BJ (cell line): ENCODE data around the gene RAPGEF5. TPM values are rescaled to one million over a fixed set of nuclear protein-coding genes. Genes with fewer than 3 reads are reported as not detected.

Experiments
- CTCF ChIA-PET: fragments of 350-600 bp; formaldehyde crosslinking; extraction: SDS; loops from one replicate; lab custom pipeline; 2021; ENCODE audit warnings: antibody characterized with exemption, inconsistent platforms; lab: Yijun Ruan, JAX
- POLR2A ChIA-PET: fragments of 300-600 bp; sonication (Branson Sonifier 250); formaldehyde crosslinking; extraction: SDS; loops from one replicate; lab custom pipeline; 2021; ENCODE audit warnings: antibody characterized with exemption; lab: Charles Lee
- DNase-seq: peaks from one replicate; pipeline ENCODE4 v3.0.0-alpha.2; 2011; ENCODE audit warnings: low read depth
- H3K27me3 ChIP-seq: 2 replicates; pipeline ENCODE4 v1.6.0; 2011; ENCODE audit warnings: low read length; ENCODE audit not compliant: control insufficient read depth, insufficient read depth
- H3K36me3 ChIP-seq: 2 replicates; pipeline ENCODE4 v1.5.1; 2011; ENCODE audit warnings: low read length; ENCODE audit not compliant: control insufficient read depth, insufficient read depth
- H3K4me3 ChIP-seq: 2 replicates; pipeline ENCODE4 v1.5.1; 2011; ENCODE audit warnings: low read depth, mild to moderate bottlenecking, control low read depth, low read length
- CTCF ChIP-seq: IDR thresholded peaks from 2 replicates; pipeline ENCODE4 v1.5.1; 2011; ENCODE audit warnings: low read depth, mild to moderate bottlenecking, control low read depth, inconsistent platforms, low read length, moderate library complexity; ENCODE audit not compliant: insufficient read depth
- polyA plus RNA-seq: library from polyadenylated mRNA; depleted of rRNA; stranded (reverse); fragments of >200 nt; gene quantifications from 2 replicates; pipeline ENCODE4 v1.2.3, GENCODE V29; 2011

The RAPGEF5 gene
- polyA plus RNA-seq, 1 experiment, result not detected

DNA sequence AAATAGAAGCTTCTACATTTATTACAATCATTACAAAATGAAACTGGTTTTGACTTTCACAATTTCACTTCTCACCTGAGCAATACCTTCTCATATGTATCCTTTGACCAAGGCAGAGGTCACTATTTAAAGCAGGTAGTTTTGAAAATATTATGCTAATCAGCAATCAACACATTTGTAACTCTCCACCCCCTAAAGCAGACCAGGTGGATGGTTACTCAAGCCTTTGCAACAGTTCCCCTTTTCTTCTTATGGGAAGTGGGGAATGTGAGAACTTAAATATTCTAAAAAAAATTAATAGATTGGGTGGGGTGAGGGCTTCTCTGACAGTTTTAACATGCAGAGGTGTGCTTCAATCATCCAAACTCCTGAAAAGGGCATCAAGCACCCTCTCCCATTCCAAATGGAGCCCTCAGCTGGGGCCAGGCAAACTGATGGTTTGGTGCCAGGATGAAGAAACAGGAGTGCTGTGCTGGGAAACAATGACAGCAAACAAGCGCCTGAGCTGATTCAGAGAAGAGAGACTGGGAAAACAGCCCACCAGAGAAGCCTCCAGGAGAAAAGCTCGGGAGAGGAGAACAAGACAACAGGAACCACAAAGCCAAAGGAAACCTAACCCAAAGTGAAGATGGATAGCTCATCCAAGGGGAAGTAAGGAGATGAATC is 17.1 kb downstream of the RAPGEF5 start:
- DNase-seq, result no peak
- ChIA-PET POLR2A (no interaction called here), CTCF (interaction anchor here (1.4 kb wide), 1 partner anchor 230 kb away, joined by 4 read pairs; no protein-coding TSS in a partner anchor)
- Histone ChIP-seq H3K36me3 (no peaks in the 10 kb centered on the region), H3K27me3 (no peaks in the 10 kb centered on the region), H3K4me3 (no peak overlapping the region)
- TF ChIP-seq CTCF, result no peak

DNA sequence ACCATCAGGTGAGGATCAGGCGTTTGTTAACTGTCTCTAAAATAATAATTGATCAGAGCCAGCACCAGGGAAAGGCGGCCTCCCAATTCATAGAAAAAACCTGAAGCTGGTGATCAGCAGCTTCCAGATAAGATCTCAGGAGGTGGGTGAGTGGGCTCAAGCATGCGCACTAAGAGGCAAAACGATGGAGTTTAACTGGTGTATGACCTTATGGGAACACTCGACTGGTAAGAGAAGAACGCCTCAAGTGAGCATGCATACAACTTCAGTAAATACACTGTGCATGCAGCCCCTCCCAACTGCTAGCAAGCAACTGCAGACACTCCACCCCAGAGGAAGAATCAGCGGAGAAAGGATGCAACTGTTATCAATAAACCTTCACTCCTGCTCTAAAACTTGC is 18.1 kb downstream of the RAPGEF5 start:
- ChIA-PET CTCF (no interaction called here), POLR2A (no interaction called here)
- no peak for TF ChIP-seq CTCF
- no peaks in the 10 kb centered on the region for H3K27me3 ChIP-seq
- H3K4me3 ChIP-seq, result no peak overlapping the region
- DNase-seq, result no peak
- H3K36me3 ChIP-seq, result no peaks in the 10 kb centered on the region

DNA sequence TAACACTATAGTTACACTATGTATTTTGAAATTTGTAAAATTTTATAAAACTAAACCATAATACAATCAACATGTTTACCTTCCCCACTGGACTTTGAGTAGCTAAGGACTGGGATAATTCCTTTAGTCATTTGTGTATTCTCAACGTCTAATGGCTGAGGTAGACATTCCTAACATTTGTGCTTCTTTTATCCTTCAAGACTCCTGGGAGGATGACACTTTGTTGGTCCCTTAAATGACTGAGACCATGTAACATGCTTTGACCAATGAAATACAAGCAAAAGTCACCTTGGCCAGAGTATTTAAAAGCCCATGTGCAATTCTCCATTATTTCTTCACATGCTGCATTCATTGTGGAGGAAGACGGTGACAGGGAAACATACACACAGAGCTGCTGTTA is 18.5 kb downstream of the RAPGEF5 start:
- H3K4me3 ChIP-seq, result no peak overlapping the region
- CTCF ChIA-PET, result no interaction called here
- POLR2A ChIA-PET, result no interaction called here
- H3K27me3 ChIP-seq, result no peaks in the 10 kb centered on the region
- H3K36me3 ChIP-seq, result no peaks in the 10 kb centered on the region
- no peak for DNase-seq
- TF ChIP-seq CTCF, result no peak

- ChIA-PET CTCF (no interaction called here), POLR2A (no interaction called here)
- H3K4me3 ChIP-seq, result no peak overlapping the region
These were observed 23.2 kb downstream of the RAPGEF5 start for GRCh38 chr7:22333680-22334141.

GRCh38 chr7:22332461-22332870 is 24.5 kb downstream of the RAPGEF5 start:
- Histone ChIP-seq H3K27me3 (peaks cover 2% of the 10 kb centered on the region), H3K36me3 (no peaks in the 10 kb centered on the region), H3K4me3 (no peak overlapping the region)
- POLR2A ChIA-PET, result no interaction called here
- CTCF ChIA-PET, result interaction anchor here (0.6 kb wide), 1 partner anchor 15 kb away, joined by 3 read pairs; no protein-coding TSS in a partner anchor
- no peak for TF ChIP-seq CTCF
- DNase-seq, result no peak

More at GRCh38 chr7:22333680-22334141, 23.2 kb downstream of the RAPGEF5 start:
- no peak for TF ChIP-seq CTCF
- DNase-seq, result no peak
- Histone ChIP-seq H3K36me3 (no peaks in the 10 kb centered on the region), H3K27me3 (peaks cover 2% of the 10 kb centered on the region)
